AG04449 (cell line): ENCODE measurements around the gene CD53.

ENCODE experiments used
- CTCF ChIA-PET: fragments of 350-600 bp; formaldehyde crosslinking; extraction: SDS; loops from one replicate; lab custom pipeline; 2021; ENCODE audit warnings: antibody characterized with exemption; lab: Yijun Ruan, JAX
- POLR2A ChIA-PET: fragments of 400-600, 350-600 bp; formaldehyde crosslinking; extraction: SDS; loops from one replicate; lab custom pipeline; 2020; ENCODE audit warnings: antibody characterized with exemption, inconsistent platforms; lab: Yijun Ruan, JAX
- DNase-seq: peaks from one replicate; pipeline ENCODE4 v3.0.0-alpha.2; 2010; ENCODE audit warnings: low read depth, low spot score
- H3K4me3 ChIP-seq: 2 replicates; pipeline ENCODE4 v1.5.1; 2011; ENCODE audit warnings: low read depth, mild to moderate bottlenecking, control low read depth, low read length
- CTCF ChIP-seq: IDR thresholded peaks from one replicate; pipeline ENCODE4 v1.5.1; 2011; ENCODE audit warnings: mild to moderate bottlenecking, moderate library complexity, low read length, control low read depth, inconsistent platforms; ENCODE audit not compliant: insufficient read depth; ENCODE audit errors: missing control alignments

The CD53 gene

DNA sequence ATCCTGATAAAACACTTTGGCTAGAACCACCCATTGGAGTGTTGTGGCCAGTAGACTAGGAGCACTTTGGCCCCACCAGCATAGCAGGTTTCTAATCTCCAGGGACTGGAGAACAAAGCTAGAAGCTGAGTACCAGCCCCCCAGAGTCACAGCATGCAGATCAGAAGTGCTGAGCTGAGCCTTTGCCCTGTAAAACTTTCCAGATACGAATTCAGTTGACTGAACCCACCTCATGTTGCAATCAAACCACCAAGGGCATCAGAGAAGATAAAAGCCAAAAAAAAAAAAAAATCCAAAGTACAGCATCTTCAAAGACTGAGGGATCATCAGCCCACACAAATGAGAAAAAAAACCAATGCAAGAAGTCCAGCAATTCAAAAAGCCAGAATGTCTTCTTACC is 8.7 kb upstream of the CD53 start:
- ChIA-PET CTCF (no interaction called here), POLR2A (no interaction called here)
- no peak overlapping the region for H3K4me3 ChIP-seq
- no peak for DNase-seq
- TF ChIP-seq CTCF, result no peak

GRCh38 chr1:110870721-110871388 is 2.1 kb upstream of the CD53 start:
- ChIA-PET CTCF (no interaction called here), POLR2A (no interaction called here)
- TF ChIP-seq CTCF, result no peak
- no peak overlapping the region for H3K4me3 ChIP-seq
- DNase-seq, result no peak

DNA sequence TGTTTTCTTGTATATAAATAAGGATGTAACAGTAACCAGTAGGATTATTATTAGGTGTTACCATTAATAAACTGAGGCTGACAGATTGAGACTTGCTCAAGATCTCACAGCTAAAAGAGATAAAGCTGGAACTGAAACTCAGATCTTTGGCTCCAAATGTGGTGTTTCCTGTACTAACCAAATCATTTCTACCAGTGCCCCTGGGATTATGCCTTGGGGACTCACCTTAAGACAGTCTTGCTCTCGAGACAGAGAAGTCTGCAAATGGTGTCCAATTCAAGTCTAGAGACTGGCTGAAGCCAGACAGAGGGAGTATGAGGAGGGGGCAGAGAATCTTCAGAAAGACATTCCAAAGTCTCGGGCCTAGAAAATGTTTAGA is 593 bp upstream of the CD53 start:
- no peak for DNase-seq
- POLR2A ChIA-PET, result no interaction called here
- no peak for TF ChIP-seq CTCF
- H3K4me3 ChIP-seq, result no peak overlapping the region
- CTCF ChIA-PET, result no interaction called here

- no peak for TF ChIP-seq CTCF
- ChIA-PET POLR2A (no interaction called here), CTCF (no interaction called here)
- H3K4me3 ChIP-seq, result no peak overlapping the region
- DNase-seq, result no peak
Observed at GRCh38 chr1:110873856-110874255, 908 bp downstream of the CD53 start.

- CTCF ChIA-PET, result no interaction called here
- POLR2A ChIA-PET, result interaction anchor here (0.6 kb wide), 1 partner anchor 433 kb away, joined by 5 read pairs; no protein-coding TSS in a partner anchor
- TF ChIP-seq CTCF, result no peak
- no peak for DNase-seq
- H3K4me3 ChIP-seq, result no peak overlapping the region
Observed at GRCh38 chr1:110874324-110875215, 1.6 kb downstream of the CD53 start.

GRCh38 chr1:110875216-110875731 is 2.3 kb downstream of the CD53 start:
- no peak for TF ChIP-seq CTCF
- POLR2A ChIA-PET, result interaction anchor here (0.6 kb wide), 1 partner anchor 432 kb away, joined by 5 read pairs; no protein-coding TSS in a partner anchor
- CTCF ChIA-PET, result no interaction called here
- no peak overlapping the region for H3K4me3 ChIP-seq
- DNase-seq, result no peak
